Endodermal cell (in vitro differentiated cells): ENCODE results near the gene TRIM26. TPM values are rescaled to one million over a fixed set of nuclear protein-coding genes. Genes with fewer than 3 reads are reported as not detected.

Source experiments
- DNase-seq: peaks from one replicate; pipeline ENCODE4 v3.0.0-alpha.2; 2017
- H3K27ac ChIP-seq: 2 replicates; pipeline ENCODE4 v1.5.1; 2013; ENCODE audit warnings: mild to moderate bottlenecking, low read depth, low read length, moderate library complexity
- H3K27me3 ChIP-seq: 2 replicates; pipeline ENCODE4 v1.6.1; 2013; ENCODE audit warnings: mild to moderate bottlenecking, low read length, moderate library complexity; ENCODE audit not compliant: insufficient read depth, control insufficient read depth, poor library complexity, severe bottlenecking
- H3K36me3 ChIP-seq: 2 replicates; pipeline ENCODE4 v1.7.0; 2013; ENCODE audit warnings: mild to moderate bottlenecking, low read length, moderate library complexity; ENCODE audit not compliant: control insufficient read depth, insufficient read depth
- H3K4me1 ChIP-seq: one replicate; pipeline ENCODE4 v1.7.0; 2013; ENCODE audit warnings: low read length; ENCODE audit not compliant: control insufficient read depth, insufficient read depth
- H3K4me3 ChIP-seq: 2 replicates; pipeline ENCODE4 v1.5.1; 2013; ENCODE audit warnings: mild to moderate bottlenecking, low read length, moderate library complexity
- H3K9ac ChIP-seq: 2 replicates; pipeline ENCODE4 v1.6.1; 2013; ENCODE audit warnings: mild to moderate bottlenecking, low read length, moderate library complexity; ENCODE audit not compliant: poor library complexity, severe bottlenecking; ENCODE audit errors: extremely low read depth
- H3K9me3 ChIP-seq: 2 replicates; pipeline ENCODE4 v1.6.1; 2013; ENCODE audit warnings: mild to moderate bottlenecking, low read length, moderate library complexity; ENCODE audit not compliant: control insufficient read depth
- H3K27ac Mint-ChIP-seq: 2 replicates; pipeline ENCODE4 v1.8.0; 2020; ENCODE audit warnings: mixed read lengths
- H3K27me3 Mint-ChIP-seq: 2 replicates; pipeline ENCODE4 v1.8.0; 2021; ENCODE audit warnings: mild to moderate bottlenecking, mixed read lengths; ENCODE audit not compliant: insufficient read depth
- H3K36me3 Mint-ChIP-seq: 2 replicates; pipeline ENCODE4 v1.8.0; 2020; ENCODE audit warnings: low read depth, mixed read lengths
- H3K4me1 Mint-ChIP-seq: 2 replicates; pipeline ENCODE4 v1.8.0; 2020; ENCODE audit warnings: mixed read lengths
- H3K4me3 Mint-ChIP-seq: 2 replicates; pipeline ENCODE4 v1.8.0; 2020; ENCODE audit warnings: mild to moderate bottlenecking, moderate library complexity, mixed read lengths
- H3K9me3 Mint-ChIP-seq: 2 replicates; pipeline ENCODE4 v1.8.0; 2020; ENCODE audit warnings: mild to moderate bottlenecking, mixed read lengths
- CTCF ChIP-seq: fragments of 200-600 bp; sonication (generic); conservative IDR thresholded peaks from 2 replicates; pipeline ENCODE4 v1.5.0; 2021; ENCODE audit warnings: antibody characterized with exemption, mild to moderate bottlenecking
- WGBS, 2 experiments: methylation state at CpG; one replicate each; pipeline versions ENCODE4 v1.1.5 to v1.1.7; 2013; ENCODE audit warnings: missing lambda C conversion rate in 2 of 2, mixed read lengths in 1 of 2; ENCODE audit not compliant: insufficient coverage in 1 of 2, insufficient read length in 1 of 2; 5-methylcytosine and 5-hydroxymethylcytosine counted together
- total RNA-seq, 2 donors: library from RNA; stranded (reverse); fragmentation: NEBNext Ultra II Directional in 1 of 2; extraction: Animal tissue kit (Norgen Biotek cat#: 25700) in 1 of 2; gene quantifications; 2 replicates in 1 of 2; 3 replicates in 1 of 2; pipeline ENCODE4 v1.2.1, GENCODE V29; 2021

TRIM26 gene
- total RNA-seq, 2 donors from 2014 or later, result 29.3 to 35.3 TPM

GRCh38 chr6:30151580-30151979 lies 61.6 kb downstream of the TRIM26 start:
- DNase-seq, result no peak
- H3K9me3 ChIP-seq, result no peaks in the 10 kb centered on the region
- H3K4me1 ChIP-seq, result no peaks in the 10 kb centered on the region
- no peak overlapping the region for H3K4me3 ChIP-seq
- H3K9me3 Mint-ChIP-seq, result no peaks in the 10 kb centered on the region
- no peak overlapping the region for H3K9ac ChIP-seq
- H3K36me3 ChIP-seq, result no peaks in the 10 kb centered on the region
- H3K4me3 Mint-ChIP-seq, result no peak overlapping the region
- peaks cover 51% of the 10 kb centered on the region for H3K27me3 Mint-ChIP-seq
- 70 to 83% methylated on average over 2 to 3 of the region's 3 CpGs for WGBS, 2 experiments
- no peaks in the 10 kb centered on the region for H3K4me1 Mint-ChIP-seq
- TF ChIP-seq CTCF, result no peak
- no peaks in the 10 kb centered on the region for H3K36me3 Mint-ChIP-seq
- H3K27ac Mint-ChIP-seq, result no peak overlapping the region
- no peak overlapping the region for H3K27ac ChIP-seq
- peaks cover 7% of the 10 kb centered on the region for H3K27me3 ChIP-seq

- H3K27me3 Mint-ChIP-seq, result peaks cover 48% of the 10 kb centered on the region
- Histone ChIP-seq H3K27ac (no peak overlapping the region), H3K9ac (no peak overlapping the region), H3K4me1 (no peaks in the 10 kb centered on the region), H3K9me3 (no peaks in the 10 kb centered on the region), H3K27me3 (peaks cover 9% of the 10 kb centered on the region), H3K4me3 (no peak overlapping the region), H3K36me3 (no peaks in the 10 kb centered on the region)
- no peak for DNase-seq
- 88 to 89% methylated on average over 9 to 10 of the region's 10 CpGs for WGBS, 2 experiments
- H3K9me3 Mint-ChIP-seq, result no peaks in the 10 kb centered on the region
- no peak for TF ChIP-seq CTCF
- no peaks in the 10 kb centered on the region for H3K36me3 Mint-ChIP-seq
- H3K4me1 Mint-ChIP-seq, result no peaks in the 10 kb centered on the region
- no peak overlapping the region for H3K27ac Mint-ChIP-seq
- H3K4me3 Mint-ChIP-seq, result no peak overlapping the region
These were observed 62.4 kb downstream of the TRIM26 start for GRCh38 chr6:30150671-30151395.

GRCh38 chr6:30149858-30150550 lies 63.2 kb downstream of the TRIM26 start:
- no peak overlapping the region for H3K4me3 Mint-ChIP-seq
- peaks cover 2% of the 10 kb centered on the region for H3K4me1 Mint-ChIP-seq
- H3K27ac Mint-ChIP-seq, result no peak overlapping the region
- Histone ChIP-seq H3K9me3 (no peaks in the 10 kb centered on the region), H3K27ac (no peak overlapping the region), H3K27me3 (peaks cover 5% of the 10 kb centered on the region), H3K4me1 (no peaks in the 10 kb centered on the region), H3K9ac (no peak overlapping the region), H3K36me3 (no peaks in the 10 kb centered on the region), H3K4me3 (no peak overlapping the region)
- peaks cover 46% of the 10 kb centered on the region for H3K27me3 Mint-ChIP-seq
- no peaks in the 10 kb centered on the region for H3K36me3 Mint-ChIP-seq
- H3K9me3 Mint-ChIP-seq, result no peaks in the 10 kb centered on the region
- no peak for DNase-seq
- WGBS, 2 experiments, result 90 to 92% methylated on average over 6 to 7 of the region's 7 CpGs
- TF ChIP-seq CTCF, result no peak
